Naive thymus-derived CD4-positive, alpha-beta T cell (primary cell): ENCODE measurements around the gene TPH2. TPM values are rescaled to one million over a fixed set of nuclear protein-coding genes. Genes with fewer than 3 reads are reported as not detected.

ENCODE experiments used
- ATAC-seq: fragments of 150-1000 bp; cut with Tn5 transposase; 2 replicates; pipeline ENCODE4 v1.10.0; 2021; ENCODE audit warnings: mild to moderate bottlenecking, moderate library complexity
- CTCF ChIA-PET: fragments of 350-600 bp; sonication (Branson Sonifier 250); formaldehyde crosslinking; loops from one replicate; lab custom pipeline; 2021; ENCODE audit warnings: antibody characterized with exemption; lab: Charles Lee
- POLR2A ChIA-PET: fragments of 350-600 bp; sonication (Branson Sonifier 250); formaldehyde crosslinking; loops from one replicate; lab custom pipeline; 2021; ENCODE audit warnings: antibody characterized with exemption, inconsistent platforms; lab: Charles Lee
- DNase-seq, 9 donors: peaks; one replicate each; pipeline versions ENCODE4 v3.0.0 to v3.0.0-alpha.2; 2020 to 2022; ENCODE audit warnings: mixed read lengths in 1 of 9
- H3K27ac ChIP-seq: one replicate; pipeline ENCODE4 v1.7.0; 2013; ENCODE audit warnings: mild to moderate bottlenecking, low read depth, low read length, moderate library complexity
- H3K27me3 ChIP-seq, 2 donors: one replicate each; pipeline ENCODE4 v1.7.0; 2013; ENCODE audit warnings: low read length in 2 of 2, mild to moderate bottlenecking in 2 of 2, moderate library complexity in 2 of 2; ENCODE audit not compliant: control insufficient read depth in 2 of 2, insufficient read depth in 2 of 2
- H3K36me3 ChIP-seq, 3 experiments: 1 replicate in 2 of 3; 2 replicates in 1 of 3; pipeline ENCODE4 v1.7.0; 2013; ENCODE audit warnings: low read length in 3 of 3, mild to moderate bottlenecking in 3 of 3, moderate library complexity in 1 of 3; ENCODE audit not compliant: insufficient read depth in 3 of 3, control insufficient read depth in 2 of 3
- H3K4me1 ChIP-seq, 2 donors: one replicate each; pipeline ENCODE4 v1.7.0; 2013; ENCODE audit warnings: low read length in 2 of 2, mild to moderate bottlenecking in 2 of 2, moderate library complexity in 1 of 2; ENCODE audit not compliant: control insufficient read depth in 2 of 2, insufficient read depth in 2 of 2
- H3K4me3 ChIP-seq: 2 replicates; pipeline ENCODE4 v1.7.0; 2013; ENCODE audit warnings: mild to moderate bottlenecking, low read length
- H3K9me3 ChIP-seq, 3 experiments: 1 replicate in 2 of 3; 2 replicates in 1 of 3; pipeline ENCODE4 v1.7.0; 2013; ENCODE audit warnings: low read length in 3 of 3; ENCODE audit not compliant: control insufficient read depth in 2 of 3
- H3K27ac Mint-ChIP-seq, 9 donors: one replicate each; pipeline ENCODE4 v1.8.0; 2020 to 2022; ENCODE audit warnings: mixed read lengths in 9 of 9, mild to moderate bottlenecking in 8 of 9, moderate library complexity in 5 of 9, inconsistent platforms in 2 of 9
- H3K27me3 Mint-ChIP-seq, 5 donors: one replicate each; pipeline ENCODE4 v1.8.0; 2021 to 2022; ENCODE audit warnings: mixed read lengths in 5 of 5, mild to moderate bottlenecking in 1 of 5
- H3K36me3 Mint-ChIP-seq, 5 donors: one replicate each; pipeline ENCODE4 v1.8.0; 2020 to 2022; ENCODE audit warnings: mixed read lengths in 5 of 5, mild to moderate bottlenecking in 3 of 5, inconsistent platforms in 1 of 5
- H3K4me1 Mint-ChIP-seq, 7 donors: one replicate each; pipeline ENCODE4 v1.8.0; 2020 to 2022; ENCODE audit warnings: mixed read lengths in 7 of 7, mild to moderate bottlenecking in 3 of 7, inconsistent platforms in 1 of 7
- H3K4me3 Mint-ChIP-seq, 10 donors: one replicate each; pipeline ENCODE4 v1.8.0; 2020 to 2022; ENCODE audit warnings: mild to moderate bottlenecking in 10 of 10, mixed read lengths in 10 of 10, moderate library complexity in 6 of 10, inconsistent platforms in 2 of 10
- H3K9me3 Mint-ChIP-seq, 11 donors: one replicate each; pipeline ENCODE4 v1.8.0; 2020 to 2022; ENCODE audit warnings: mixed read lengths in 11 of 11, mild to moderate bottlenecking in 4 of 11, inconsistent platforms in 1 of 11, moderate library complexity in 1 of 11
- intact Hi-C, 2 donors: fragments of 100-400 bp; cut with micrococcal nuclease; formaldehyde crosslinking; loops; one replicate each; pipeline ENCODE4 v1.15.1; 2023
- polyA plus RNA-seq, 2 donors: library from polyadenylated mRNA; unstranded; fragments of 300-500 nt; fragmentation: Illumina TruSeq; gene quantifications; one replicate each; pipeline ENCODE4 v1.2.3, GENCODE V29; 2021
- total RNA-seq, 6 experiments: library from RNA in 5 of 6; stranded (reverse) in 5 of 6; gene quantifications; 1 replicate in 5 of 6; 2 replicates in 1 of 6; pipeline ENCODE4 v1.2.3 and lab custom pipeline; 2021 to 2026

TPH2 gene
- total and polyA plus RNA-seq, 7 experiments from 2014 or later = 0.16 TPM; not detected in 6

DNA sequence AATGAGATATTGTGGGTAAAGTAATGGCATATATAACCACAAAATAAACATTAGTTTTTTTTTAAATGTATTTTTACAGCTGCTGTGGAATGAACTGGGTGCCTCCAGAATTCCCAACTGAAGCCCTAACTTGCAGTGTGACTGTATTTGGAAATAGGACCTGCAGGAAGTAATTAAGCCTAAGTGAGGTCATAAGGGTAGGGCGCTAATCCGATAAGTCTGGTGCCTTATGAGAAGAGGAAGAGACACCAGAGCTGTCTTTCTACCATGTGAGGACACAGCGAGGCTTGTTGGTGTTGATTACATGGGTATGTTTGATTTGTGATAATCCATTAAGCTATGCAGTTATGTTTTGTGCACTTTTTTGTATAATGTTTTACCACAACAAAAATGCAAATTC lies 136.8 kb downstream of the TPH2 start:
- no peak overlapping the region for H3K4me3 Mint-ChIP-seq
- H3K36me3 Mint-ChIP-seq = peaks cover 0 to 6% (median 0%) of the 10 kb centered on the region in 5 donors
- Histone ChIP-seq H3K9me3 (no peaks in the 10 kb centered on the region), H3K36me3 (no peaks in the 10 kb centered on the region), H3K4me1 (no peaks in the 10 kb centered on the region), H3K27ac (no peak overlapping the region), H3K27me3 (no peaks in the 10 kb centered on the region), H3K4me3 (no peak overlapping the region)
- DNase-seq (no peak), ATAC-seq (no peak)
- H3K27me3 Mint-ChIP-seq = peaks cover 0 to 8% (median 7%) of the 10 kb centered on the region in 5 donors
- CTCF ChIA-PET = no interaction called here
- no peaks in the 10 kb centered on the region for H3K4me1 Mint-ChIP-seq
- intact Hi-C loops = no loop called here
- peaks cover 4 to 21% (median 10%) of the 10 kb centered on the region in 11 donors for H3K9me3 Mint-ChIP-seq
- no peak overlapping the region for H3K27ac Mint-ChIP-seq
- POLR2A ChIA-PET = no interaction called here

DNA sequence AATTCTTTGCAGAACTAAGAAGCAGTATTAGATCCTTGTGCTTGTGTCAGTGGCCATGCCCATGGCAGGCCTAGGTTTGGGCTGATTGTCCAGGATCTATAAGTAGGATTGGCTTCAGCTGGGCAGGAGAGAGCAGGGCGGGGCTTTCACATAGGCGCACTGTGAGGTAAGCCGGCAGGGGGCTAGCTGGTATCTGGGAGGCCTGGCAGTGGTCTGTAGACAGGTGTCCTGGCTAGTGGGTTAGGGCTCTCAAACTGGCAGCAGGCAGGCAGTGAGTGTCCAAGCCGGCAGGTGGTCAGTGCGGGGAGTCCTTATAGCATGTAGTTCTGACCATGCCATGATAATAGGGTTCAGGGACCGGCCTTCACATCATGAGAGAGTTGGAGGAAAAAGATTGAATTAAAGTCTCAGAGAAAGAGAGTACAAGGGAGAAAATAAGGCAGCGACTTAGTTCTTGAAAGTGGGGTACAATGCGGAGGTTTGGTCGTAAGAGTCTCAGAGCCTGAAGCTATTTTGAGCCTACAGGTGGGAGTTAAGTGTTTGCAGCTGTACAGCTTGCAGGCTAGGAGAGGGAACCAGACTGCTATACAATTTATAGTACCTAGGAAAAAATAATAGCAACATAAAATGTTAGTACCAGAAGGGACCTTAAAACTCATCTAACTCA lies 137.4 kb downstream of the TPH2 start:
- H3K27me3 Mint-ChIP-seq = peaks cover 2 to 11% (median 7%) of the 10 kb centered on the region in 5 donors
- no peaks in the 10 kb centered on the region for H3K4me1 Mint-ChIP-seq
- no peak overlapping the region for H3K4me3 Mint-ChIP-seq
- H3K4me1 ChIP-seq = no peaks in the 10 kb centered on the region
- intact Hi-C loops = no loop called here
- ChIA-PET CTCF (no interaction called here), POLR2A (no interaction called here)
- peaks cover 4 to 21% (median 11%) of the 10 kb centered on the region in 11 donors for H3K9me3 Mint-ChIP-seq
- H3K27me3 ChIP-seq = no peaks in the 10 kb centered on the region
- no peaks in the 10 kb centered on the region for H3K36me3 ChIP-seq
- DNase-seq (no peak), ATAC-seq (no peak)
- no peak overlapping the region for H3K27ac ChIP-seq
- peaks cover 0 to 6% (median 0%) of the 10 kb centered on the region in 5 donors for H3K36me3 Mint-ChIP-seq
- no peak overlapping the region for H3K4me3 ChIP-seq
- H3K9me3 ChIP-seq = no peaks in the 10 kb centered on the region
- no peak overlapping the region for H3K27ac Mint-ChIP-seq

DNA sequence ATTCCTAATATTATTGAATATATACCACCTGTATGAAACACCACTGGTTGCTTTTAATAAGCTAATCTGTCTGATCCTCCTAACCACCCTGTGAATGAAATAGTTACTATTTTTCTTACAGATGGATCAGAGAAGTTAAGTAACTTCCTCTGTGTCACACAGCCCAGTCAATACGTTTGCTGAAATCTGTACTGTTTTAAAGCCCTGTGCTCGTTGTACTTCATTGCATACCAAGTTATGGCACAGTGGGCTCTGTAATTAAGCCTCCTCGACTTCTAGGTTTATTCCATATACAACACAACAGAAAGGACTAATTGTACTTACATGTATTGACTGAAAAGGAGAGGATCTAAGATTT lies 137.9 kb downstream of the TPH2 start:
- DNase-seq (no peak), ATAC-seq (no peak)
- Mint-ChIP-seq H3K4me3 (no peak overlapping the region), H3K9me3 (peaks cover 2 to 16% (median 7%) of the 10 kb centered on the region in 11 donors), H3K36me3 (peaks cover 0 to 3% (median 0%) of the 10 kb centered on the region in 5 donors), H3K4me1 (no peaks in the 10 kb centered on the region), H3K27ac (no peak overlapping the region), H3K27me3 (peaks cover 2 to 8% (median 7%) of the 10 kb centered on the region in 5 donors)
- H3K4me3 ChIP-seq = no peak overlapping the region
- ChIA-PET POLR2A (no interaction called here), CTCF (no interaction called here)
- no peaks in the 10 kb centered on the region for H3K9me3 ChIP-seq
- no peaks in the 10 kb centered on the region for H3K36me3 ChIP-seq
- no peak overlapping the region for H3K27ac ChIP-seq
- no peaks in the 10 kb centered on the region for H3K4me1 ChIP-seq
- H3K27me3 ChIP-seq = no peaks in the 10 kb centered on the region
- intact Hi-C loops = no loop called here

DNA sequence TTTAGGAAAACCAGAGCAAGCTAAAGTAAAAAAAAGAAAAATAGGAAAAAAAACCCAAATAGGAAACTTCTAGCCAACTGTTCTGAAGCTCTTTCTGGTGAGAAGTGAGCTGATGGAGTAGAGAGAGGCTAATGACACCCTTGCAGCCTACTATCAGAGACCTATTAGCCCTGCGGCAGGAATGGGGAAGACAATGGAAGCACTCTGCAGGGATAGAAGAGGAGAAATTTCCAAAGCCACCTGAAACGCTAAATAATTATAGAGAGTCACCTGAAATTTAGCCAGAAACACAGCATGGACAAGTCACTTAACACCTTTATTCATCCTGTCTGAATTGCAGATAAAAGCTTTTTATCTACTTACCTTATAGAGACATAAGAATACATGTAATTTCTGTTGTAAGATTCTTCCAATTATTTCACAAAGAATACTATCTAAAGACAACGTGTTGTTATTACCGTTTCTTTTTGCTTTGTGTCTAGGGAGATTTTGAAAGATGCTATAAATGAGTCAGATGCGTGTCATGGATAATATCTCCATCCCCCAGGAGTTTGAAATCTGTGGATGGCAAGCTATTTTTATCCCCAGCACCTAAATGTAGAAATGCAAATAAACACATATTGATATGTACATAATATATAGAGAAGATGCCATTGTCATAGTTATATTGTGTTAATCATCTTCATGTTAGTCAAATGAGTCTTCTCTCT lies 138.6 kb downstream of the TPH2 start:
- no peak overlapping the region for H3K27ac Mint-ChIP-seq
- H3K36me3 Mint-ChIP-seq = no peaks in the 10 kb centered on the region
- DNase-seq (no peak), ATAC-seq (no peak)
- no peaks in the 10 kb centered on the region for H3K4me1 Mint-ChIP-seq
- peaks cover 0 to 11% (median 2%) of the 10 kb centered on the region in 11 donors for H3K9me3 Mint-ChIP-seq
- CTCF ChIA-PET = no interaction called here
- Histone ChIP-seq H3K9me3 (no peaks in the 10 kb centered on the region), H3K4me3 (no peak overlapping the region), H3K27me3 (no peaks in the 10 kb centered on the region), H3K36me3 (no peaks in the 10 kb centered on the region), H3K4me1 (no peaks in the 10 kb centered on the region), H3K27ac (no peak overlapping the region)
- intact Hi-C loops = no loop called here
- H3K4me3 Mint-ChIP-seq = no peak overlapping the region
- H3K27me3 Mint-ChIP-seq = peaks cover 2 to 8% (median 7%) of the 10 kb centered on the region in 5 donors
- POLR2A ChIA-PET = no interaction called here

DNA sequence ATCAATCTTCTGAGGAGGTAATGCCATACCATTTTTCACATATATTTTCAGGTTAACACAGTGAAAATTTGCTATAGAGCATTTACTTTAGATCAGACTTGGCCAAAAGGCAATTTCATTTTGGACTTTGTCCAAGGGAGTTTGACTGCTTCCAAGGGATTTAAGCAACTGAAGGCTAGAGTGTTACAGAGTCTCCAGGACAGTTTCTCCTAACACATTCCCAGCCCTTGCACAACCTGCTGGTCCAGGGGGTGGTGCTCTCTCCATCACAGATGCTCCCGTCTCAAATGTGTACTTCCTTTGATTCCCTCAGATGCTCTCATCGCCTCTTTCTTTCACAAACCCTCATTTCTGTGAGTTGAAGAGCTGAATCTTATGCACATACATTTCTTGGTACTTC lies 143.1 kb downstream of the TPH2 start:
- intact Hi-C loops = no loop called here
- no peaks in the 10 kb centered on the region for H3K36me3 ChIP-seq
- H3K27me3 Mint-ChIP-seq = peaks cover 2 to 15% (median 8%) of the 10 kb centered on the region in 5 donors
- H3K4me1 Mint-ChIP-seq = no peaks in the 10 kb centered on the region
- H3K4me3 Mint-ChIP-seq = no peak overlapping the region
- no peak overlapping the region for H3K4me3 ChIP-seq
- no peaks in the 10 kb centered on the region for H3K36me3 Mint-ChIP-seq
- no peak overlapping the region for H3K27ac ChIP-seq
- ATAC-seq (no peak), DNase-seq (no peak)
- H3K27ac Mint-ChIP-seq = no peak overlapping the region
- CTCF ChIA-PET = no interaction called here
- H3K4me1 ChIP-seq = no peaks in the 10 kb centered on the region
- no peaks in the 10 kb centered on the region for H3K27me3 ChIP-seq
- no peaks in the 10 kb centered on the region for H3K9me3 ChIP-seq
- peaks cover 0 to 4% (median 0%) of the 10 kb centered on the region in 11 donors for H3K9me3 Mint-ChIP-seq
- POLR2A ChIA-PET = no interaction called here

Other genes starting within 250 kb of the TPH2 start
- 10 to 100 TPM; 53.6 to 81.7 (median 73.7) TPM for gene RAB21, start 184.0 kb upstream of the TPH2 start, total RNA-seq
- 10 to 100 TPM; 21.8 to 29.0 TPM for gene RAB21, start 184.0 kb upstream of the TPH2 start, polyA plus RNA-seq
- 100 to 1,000 TPM in 2 of 5 experiments, 10 to 100 TPM in 3; 55.8 to 111 (median 86.4) TPM for gene TBC1D15, start 99.1 kb upstream of the TPH2 start, total RNA-seq
- gene TBC1D15, start 99.1 kb upstream of the TPH2 start, polyA plus RNA-seq = 10 to 100 TPM; 55.0 to 61.5 TPM